CD4-positive, alpha-beta T cell treated with Interleukin-4 for 4 hours (primary cell): ENCODE measurements around the gene RAD54L2.
"Not testable (repeated sequence)": the region's sequence is repeated elsewhere in the genome, so short reads cannot be mapped to it uniquely, and the experiment has no call there.

ENCODE experiments used
- DNase-seq: peaks from one replicate; pipeline ENCODE4 v3.0.0-alpha.2; 2020

Gene RAD54L2

GRCh38 chr3:51538459-51539290 is at the start of gene RAD54L2:
RAD54L2 (plus strand) TSS chr3:51538719; CDS start chr3:51590421, 51,702 bp downstream.
- peak; percentile 78 for DNase-seq

GRCh38 chr3:51498876-51499738 is 39.4 kb upstream of the RAD54L2 start:
- DNase-seq = peak; percentile 83

GRCh38 chr3:51500632-51501131 is 37.8 kb upstream of the RAD54L2 start:
- no peak for DNase-seq

GRCh38 chr3:51501833-51502561 is 36.5 kb upstream of the RAD54L2 start:
- DNase-seq = peak; percentile 80

- no peak for DNase-seq
Measured at GRCh38 chr3:51502562-51502910, 36.0 kb upstream of the RAD54L2 start.

GRCh38 chr3:51503007-51503406 is 35.5 kb upstream of the RAD54L2 start:
- no peak for DNase-seq

GRCh38 chr3:51508255-51508654 is 30.3 kb upstream of the RAD54L2 start:
- DNase-seq = no peak

- no peak for DNase-seq
Measured at GRCh38 chr3:51510996-51511395, 27.5 kb upstream of the RAD54L2 start.

- no peak for DNase-seq
Measured at GRCh38 chr3:51514210-51514609, 24.3 kb upstream of the RAD54L2 start.

- DNase-seq = no peak
Measured at GRCh38 chr3:51519848-51520247, 18.7 kb upstream of the RAD54L2 start.

- not testable (repeated sequence) for DNase-seq
Measured at GRCh38 chr3:51520906-51521730, 17.4 kb upstream of the RAD54L2 start.

GRCh38 chr3:51522273-51522962 is 16.1 kb upstream of the RAD54L2 start:
- DNase-seq = no peak

- not testable (repeated sequence) for DNase-seq
Measured at GRCh38 chr3:51524874-51525273, 13.6 kb upstream of the RAD54L2 start.

- DNase-seq = no peak
Measured at GRCh38 chr3:51530485-51530884, 8.0 kb upstream of the RAD54L2 start.

- DNase-seq = no peak
Measured at GRCh38 chr3:51535146-51536019, 3.1 kb upstream of the RAD54L2 start.

GRCh38 chr3:51537631-51538030 is 888 bp upstream of the RAD54L2 start:
- not testable (repeated sequence) for DNase-seq

- DNase-seq = no peak
Measured at GRCh38 chr3:51538115-51538458, 432 bp upstream of the RAD54L2 start.

GRCh38 chr3:51539291-51539941 is 897 bp downstream of the RAD54L2 start:
- DNase-seq = peak; percentile 28

- DNase-seq = not testable (repeated sequence)
Measured at GRCh38 chr3:51542596-51542995, 4.1 kb downstream of the RAD54L2 start.
